H1 (cell line): Measurements from ENCODE around the gene TRAF3. TPM values are rescaled to one million over a fixed set of nuclear protein-coding genes. Genes with fewer than 3 reads are reported as not detected.

Source experiments
- CTCF ChIA-PET: fragments of 300-600 bp; sonication (Branson Sonifier 250); formaldehyde crosslinking; loops from one replicate; lab custom pipeline; 2021; ENCODE audit not compliant: partially characterized antibody; lab: Charles Lee
- POLR2A ChIA-PET: fragments of 300-600 bp; sonication (Branson Sonifier 250); formaldehyde crosslinking; loops from one replicate; lab custom pipeline; 2021; ENCODE audit warnings: inconsistent platforms; ENCODE audit not compliant: partially characterized antibody; lab: Charles Lee
- DNase-seq, 2 experiments: peaks; one replicate each; pipeline versions ENCODE4 v3.0.0 to v3.0.0-alpha.2; 2010 to 2022; ENCODE audit warnings: low spot score in 2 of 2, low read depth in 1 of 2, mixed read lengths in 1 of 2
- FAIRE-seq: peaks from 2 replicates; lab custom pipeline; 2011; peaks lifted over from hg19 to GRCh38; lab: Jason Lieb, UNC
- H2AFZ ChIP-seq: 2 replicates; pipeline ENCODE4 v1.8.1; 2012; ENCODE audit warnings: low read length, inconsistent platforms
- H2AK5ac ChIP-seq: 2 replicates; pipeline ENCODE4 v1.6.1; 2013; ENCODE audit warnings: low read depth, low read length
- H2BK120ac ChIP-seq: replicated peaks from 2 replicates; pipeline ENCODE3; 2013; ENCODE audit warnings: low read depth, low read length, inconsistent platforms
- H2BK12ac ChIP-seq: 2 replicates; pipeline ENCODE4 v1.6.1; 2013; ENCODE audit warnings: low read depth, low read length
- H2BK15ac ChIP-seq: 2 replicates; pipeline ENCODE4 v1.6.1; 2013; ENCODE audit warnings: low read length
- H2BK20ac ChIP-seq: 2 replicates; pipeline ENCODE4 v1.6.1; 2013; ENCODE audit warnings: low read length
- H2BK5ac ChIP-seq: 2 replicates; pipeline ENCODE4 v1.6.1; 2013; ENCODE audit warnings: low read depth, low read length
- H3K14ac ChIP-seq: 2 replicates; pipeline ENCODE4 v1.6.1; 2013; ENCODE audit warnings: inconsistent platforms; ENCODE audit not compliant: insufficient read length
- H3K18ac ChIP-seq: 2 replicates; pipeline ENCODE4 v1.6.1; 2013; ENCODE audit warnings: low read length; ENCODE audit errors: extremely low read depth
- H3K23ac ChIP-seq: 2 replicates; pipeline ENCODE4 v1.6.1; 2013; ENCODE audit warnings: inconsistent platforms; ENCODE audit not compliant: insufficient read length
- H3K23me2 ChIP-seq: 2 replicates; pipeline ENCODE4 v1.6.1; 2013; ENCODE audit warnings: low read depth, low read length
- H3K27ac ChIP-seq: 2 replicates; pipeline ENCODE4 v1.6.1; 2011; ENCODE audit warnings: low read depth, low read length, inconsistent platforms
- H3K27me3 ChIP-seq, 4 experiments: replicated peaks in 1 of 4; 1 replicate in 1 of 4; 2 replicates in 3 of 4; pipeline versions ENCODE4 v1.6.1 to v1.8.1; 2011 to 2013; ENCODE audit warnings: low read length in 3 of 4, mild to moderate bottlenecking in 3 of 4, inconsistent platforms in 2 of 4, mixed read lengths in 2 of 4, moderate library complexity in 1 of 4; ENCODE audit not compliant: control insufficient read depth in 3 of 4, insufficient read depth in 3 of 4; ENCODE audit errors: extremely low read depth in 1 of 4
- H3K36me3 ChIP-seq, 4 experiments: 2 replicates each; pipeline versions ENCODE4 v1.6.1 to v1.8.1; 2011 to 2013; ENCODE audit warnings: mild to moderate bottlenecking in 4 of 4, low read length in 3 of 4, moderate library complexity in 2 of 4, control low read depth in 1 of 4, inconsistent platforms in 1 of 4; ENCODE audit not compliant: insufficient read depth in 4 of 4, control insufficient read depth in 2 of 4
- H3K4ac ChIP-seq: replicated peaks from 2 replicates; pipeline ENCODE3; 2013; ENCODE audit warnings: low read length, low read depth, mixed read lengths, inconsistent platforms; ENCODE audit not compliant: insufficient read length
- H3K4me1 ChIP-seq, 4 experiments: replicated peaks in 1 of 4; 1 replicate in 1 of 4; 2 replicates in 3 of 4; pipeline versions ENCODE4 v1.6.1 to v1.8.1; 2011 to 2013; ENCODE audit warnings: low read length in 3 of 4, inconsistent platforms in 2 of 4, mixed read lengths in 1 of 4; ENCODE audit not compliant: insufficient read depth in 4 of 4, control insufficient read depth in 3 of 4
- H3K4me2 ChIP-seq, 2 experiments: 2 replicates each; pipeline versions ENCODE4 v1.6.1 to v1.8.1; 2011 to 2013; ENCODE audit warnings: low read depth in 2 of 2, low read length in 2 of 2, control low read depth in 1 of 2, inconsistent platforms in 1 of 2, mild to moderate bottlenecking in 1 of 2; ENCODE audit not compliant: insufficient read depth in 1 of 2
- H3K4me3 ChIP-seq, 4 experiments: fragments of 200-600, 300-600 bp in 1 of 4; sonication (generic), shearing (Covaris generic), sonication (Bioruptor Twin) in 1 of 4; 2 replicates each; pipeline versions ENCODE4 v1.5.1 to v1.8.1; 2011 to 2016; ENCODE audit warnings: low read length in 4 of 4, low read depth in 3 of 4, control low read depth in 2 of 4, inconsistent platforms in 2 of 4, mild to moderate bottlenecking in 2 of 4, mixed read lengths in 1 of 4, moderate library complexity in 1 of 4; ENCODE audit not compliant: insufficient read depth in 2 of 4; ENCODE audit errors: extremely low read depth in 1 of 4
- H3K56ac ChIP-seq: replicated peaks from 2 replicates; pipeline ENCODE3; 2013; ENCODE audit warnings: low read depth, mild to moderate bottlenecking, mixed read lengths, low read length, inconsistent platforms; ENCODE audit not compliant: insufficient read length
- H3K79me1 ChIP-seq: 2 replicates; pipeline ENCODE4 v1.6.1; 2013; ENCODE audit warnings: low read depth, low read length, control low read depth
- H3K79me2 ChIP-seq, 2 experiments: 2 replicates each; pipeline versions ENCODE4 v1.6.1 to v1.8.1; 2012 to 2013; ENCODE audit warnings: low read length in 2 of 2, mild to moderate bottlenecking in 2 of 2, inconsistent platforms in 1 of 2; ENCODE audit not compliant: insufficient read depth in 2 of 2, control insufficient read depth in 1 of 2
- H3K9ac ChIP-seq, 4 experiments: replicated peaks in 1 of 4; 1 replicate in 1 of 4; 2 replicates in 3 of 4; pipeline versions ENCODE4 v1.6.1 to v1.8.1; 2011 to 2013; ENCODE audit warnings: low read depth in 3 of 4, low read length in 3 of 4, control low read depth in 2 of 4, mild to moderate bottlenecking in 2 of 4, moderate library complexity in 2 of 4, inconsistent platforms in 1 of 4; ENCODE audit errors: extremely low read depth in 1 of 4
- H3K9me3 ChIP-seq, 2 experiments: 2 replicates each; pipeline versions ENCODE4 v1.6.1 to v1.8.1; 2012 to 2013; ENCODE audit warnings: mild to moderate bottlenecking in 2 of 2, moderate library complexity in 2 of 2, control low read depth in 1 of 2, inconsistent platforms in 1 of 2, low read depth in 1 of 2, low read length in 1 of 2, mixed read lengths in 1 of 2; ENCODE audit not compliant: insufficient read depth in 2 of 2
- H4K20me1 ChIP-seq, 2 experiments: replicated peaks in 1 of 2; 2 replicates each; pipeline versions ENCODE3 to v1.8.1; 2011 to 2013; ENCODE audit warnings: inconsistent platforms in 2 of 2, low read length in 2 of 2, mild to moderate bottlenecking in 1 of 2; ENCODE audit not compliant: insufficient read depth in 2 of 2, control insufficient read depth in 1 of 2
- H4K5ac ChIP-seq: 2 replicates; pipeline ENCODE4 v1.6.1; 2013; ENCODE audit warnings: low read length, low read depth, mixed read lengths, inconsistent platforms; ENCODE audit not compliant: insufficient read length
- H4K8ac ChIP-seq: 2 replicates; pipeline ENCODE4 v1.8.0; 2013; ENCODE audit warnings: mild to moderate bottlenecking, moderate library complexity, low read length, inconsistent platforms; ENCODE audit not compliant: insufficient read depth; ENCODE audit errors: extremely low read depth
- H4K91ac ChIP-seq: replicated peaks from 2 replicates; pipeline ENCODE3; 2013; ENCODE audit warnings: low read length, mixed read lengths, inconsistent platforms; ENCODE audit not compliant: insufficient read length
- CBX8 ChIP-seq: fragments of 300-800, 300-1000 bp; sonication (generic); IDR thresholded peaks from 2 replicates; pipeline ENCODE4 v1.7.1; 2016; ENCODE audit warnings: low read depth, low read length, borderline replicate concordance
- KDM5A ChIP-seq: fragments of 200-600 bp; IDR thresholded peaks from 2 replicates; pipeline ENCODE4 v1.7.1; 2012; ENCODE audit warnings: mild to moderate bottlenecking, low read length, inconsistent platforms, mixed read lengths
- PHF8 ChIP-seq: fragments of 200-600 bp; sonication (generic); conservative IDR thresholded peaks from 2 replicates; pipeline ENCODE4 v1.7.1; 2012; ENCODE audit warnings: low read depth, mild to moderate bottlenecking, inconsistent platforms, low read length, moderate library complexity
- SP4 ChIP-seq: IDR thresholded peaks from 2 replicates; pipeline ENCODE4 v1.6.1; 2012; ENCODE audit warnings: low read length, inconsistent platforms
- TCF12 ChIP-seq: IDR thresholded peaks from 2 replicates; pipeline ENCODE4 v1.6.1; 2011; ENCODE audit warnings: low read depth, mild to moderate bottlenecking, low read length
- WGBS, 2 experiments: shearing (Covaris generic) in 1 of 2; methylation state at CpG; one replicate each; pipeline versions ENCODE4 v1.1.6 to v1.1.7; 2013 to 2015; ENCODE audit warnings: low lambda C conversion rate in 2 of 2, mixed read lengths in 2 of 2, inconsistent platforms in 1 of 2, low coverage in 1 of 2, missing lambda C conversion rate in 1 of 2; ENCODE audit not compliant: insufficient replicate concordance in 2 of 2, insufficient coverage in 1 of 2, insufficient read length in 1 of 2; ENCODE audit errors: extremely low coverage in 1 of 2, missing lambda C conversion rate in 1 of 2; 5-methylcytosine and 5-hydroxymethylcytosine counted together
- polyA plus RNA-seq, 7 experiments: library from polyadenylated mRNA; depleted of rRNA in 3 of 7; stranded (reverse) in 5 of 7; unstranded in 2 of 7; fragments of >200 nt in 5 of 7; fragments of 200-250 nt in 2 of 7; gene quantifications; 1 replicate in 5 of 7; 2 replicates in 1 of 7; 4 replicates in 1 of 7; pipeline versions ENCODE4 v1.2.1 to v1.2.3, GENCODE V29; 2011 to 2013; ENCODE audit warnings: missing spikeins in 2 of 7, mixed read lengths in 2 of 7
- total RNA-seq: library from RNA; stranded (reverse); fragmentation: NEBNext Ultra II Directional; extraction: Animal tissue kit (Norgen Biotek cat#: 25700); gene quantifications from 2 replicates; pipeline ENCODE4 v1.2.1, GENCODE V29; 2021
- TF ChIP-seq, protein P1 (sequence below): IDR thresholded peaks from 2 replicates; pipeline ENCODE4 v1.6.1; 2012; ENCODE audit warnings: inconsistent platforms

TRAF3 gene
- total and polyA plus RNA-seq, 2 of the 8 experiments (the other 6 are each of a cell fraction or from before 2014, with no cell fraction given): 5.8 to 12.1 TPM

GRCh38 chr14:102826161-102826560 lies 48.9 kb downstream of the TRAF3 start:
- peak overlapping the region; percentile 25; the same call in 1 of the 2 replicates for H2BK20ac ChIP-seq
- peak overlapping the region; percentile 93; the same call in 1 of the 2 replicates for H2BK15ac ChIP-seq
- ChIA-PET CTCF (no interaction called here), POLR2A (no interaction called here)
- H3K23me2 ChIP-seq: no peaks in the 10 kb centered on the region
- WGBS, 2 experiments: 92% methylated on average over 11 of the region's 11 CpGs; no CpG with 5 or more reads in 1 of the 2 experiments
- H3K79me2 ChIP-seq: peaks cover 0 to 8% of the 10 kb centered on the region in 2 experiments; a peak in 2 of 4 replicates
- no peak for DNase-seq
- H2AFZ ChIP-seq: no peak overlapping the region
- H2AK5ac ChIP-seq: peak overlapping the region; percentile 57; the same call in 1 of the 2 replicates
- H4K5ac ChIP-seq: no peak overlapping the region
- no peaks in the 10 kb centered on the region for H3K9me3 ChIP-seq
- no peak overlapping the region for H3K4ac ChIP-seq
- H4K8ac ChIP-seq: no peak overlapping the region
- no peak overlapping the region for H3K4me2 ChIP-seq
- peaks cover 3 to 16% (median 11%) of the 10 kb centered on the region in 4 experiments for H3K4me1 ChIP-seq
- no peaks in the 10 kb centered on the region for H4K20me1 ChIP-seq
- no peak overlapping the region for H2BK120ac ChIP-seq
- TF ChIP-seq CBX8 (no peak), TCF12 (no peak), PHF8 (no peak), SP4 (no peak), KDM5A (no peak)
- TF ChIP-seq, protein P1, sequence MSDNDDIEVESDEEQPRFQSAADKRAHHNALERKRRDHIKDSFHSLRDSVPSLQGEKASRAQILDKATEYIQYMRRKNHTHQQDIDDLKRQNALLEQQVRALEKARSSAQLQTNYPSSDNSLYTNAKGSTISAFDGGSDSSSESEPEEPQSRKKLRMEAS: no peak
- TF ChIP-seq, all 59 proteins: peak for 0
- Histone ChIP-seq H3K9ac (no peak overlapping the region), H3K14ac (no peak overlapping the region), H3K27me3 (no peaks in the 10 kb centered on the region), H3K23ac (no peak overlapping the region), H3K79me1 (0 out of 2 replicates have a peak, but pooled peaks cover 3% of the 10 kb centered on the region), H3K56ac (no peak overlapping the region), H4K91ac (no peak overlapping the region), H2BK5ac (peak overlapping the region; percentile 18; the same call in 1 of the 2 replicates), H3K36me3 (no peaks in the 10 kb centered on the region), H3K4me3 (no peak overlapping the region), H2BK12ac (no peak overlapping the region), H3K18ac (no peak overlapping the region), H3K27ac (no peak overlapping the region)
- FAIRE-seq: no peak
